GM12892 (cell line): Measurements from ENCODE around the gene SATB1.

Experiments
- DNase-seq: peaks from one replicate; pipeline ENCODE4 v3.0.0; 2011; ENCODE audit not compliant: insufficient read length
- FAIRE-seq: peaks from 2 replicates; lab custom pipeline; 2011; peaks lifted over from hg19 to GRCh38; lab: Jason Lieb, UNC
- POLR2A ChIP-seq: IDR thresholded peaks from 2 replicates; pipeline ENCODE4 v1.6.1; 2011; ENCODE audit warnings: low read depth, low read length, control low read depth
- POLR2AphosphoS5 ChIP-seq: IDR thresholded peaks from 2 replicates; pipeline ENCODE4 v1.6.1; 2011; ENCODE audit warnings: low read depth, low read length, control low read depth
- TAF1 ChIP-seq: IDR thresholded peaks from 2 replicates; pipeline ENCODE4 v1.6.1; 2011; ENCODE audit warnings: low read depth, mild to moderate bottlenecking, control low read depth, low read length, borderline replicate concordance

Gene SATB1

GRCh38 chr3:18393906-18394305 lies 31.2 kb downstream of the SATB1 start:
- DNase-seq = no peak
- FAIRE-seq = no peak
- no peak for TF ChIP-seq POLR2A
- no peak for TF ChIP-seq TAF1
- TF ChIP-seq POLR2AphosphoS5 = no peak

- FAIRE-seq (no peak), DNase-seq (no peak)
- TF ChIP-seq POLR2A = no peak
- TF ChIP-seq TAF1 = no peak
- no peak for TF ChIP-seq POLR2AphosphoS5
These were observed 35.0 kb downstream of the SATB1 start for GRCh38 chr3:18390024-18390660.

- FAIRE-seq (no peak), DNase-seq (no peak)
- TF ChIP-seq POLR2A (no peak), TAF1 (no peak), POLR2AphosphoS5 (no peak)
These were observed 35.9 kb downstream of the SATB1 start for GRCh38 chr3:18389108-18389733.

GRCh38 chr3:18386274-18386890 lies 38.8 kb downstream of the SATB1 start:
- DNase-seq (no peak), FAIRE-seq (no peak)
- TF ChIP-seq TAF1 (no peak), POLR2AphosphoS5 (no peak)

- DNase-seq = no peak
- TF ChIP-seq POLR2A (no peak), TAF1 (no peak), POLR2AphosphoS5 (no peak)
- FAIRE-seq = no peak
These were observed 39.4 kb downstream of the SATB1 start for GRCh38 chr3:18385706-18386105.

- no peak for FAIRE-seq
- no peak for TF ChIP-seq POLR2A
- no peak for TF ChIP-seq POLR2AphosphoS5
- TF ChIP-seq TAF1 = no peak
- no peak for DNase-seq
These were observed 42.3 kb downstream of the SATB1 start for GRCh38 chr3:18382760-18383369.

GRCh38 chr3:18379647-18380046 lies 45.5 kb downstream of the SATB1 start:
- TF ChIP-seq POLR2A = no peak
- no peak for TF ChIP-seq POLR2AphosphoS5
- TF ChIP-seq TAF1 = no peak
- DNase-seq = no peak
- no peak for FAIRE-seq

GRCh38 chr3:18378218-18378617 lies 46.9 kb downstream of the SATB1 start:
- no peak for TF ChIP-seq POLR2A
- FAIRE-seq (no peak), DNase-seq (no peak)

- FAIRE-seq = no peak
- TF ChIP-seq TAF1 (no peak), POLR2A (no peak), POLR2AphosphoS5 (no peak)
These were observed 48.5 kb downstream of the SATB1 start for GRCh38 chr3:18376682-18377081.

GRCh38 chr3:18372786-18373405 lies 52.2 kb downstream of the SATB1 start:
- FAIRE-seq = no peak
- TF ChIP-seq POLR2A = no peak

More at GRCh38 chr3:18376682-18377081, 48.5 kb downstream of the SATB1 start:
- DNase-seq = no peak

GRCh38 chr3:18370672-18371071 lies 54.5 kb downstream of the SATB1 start:
- DNase-seq (no peak), FAIRE-seq (no peak)
- TF ChIP-seq POLR2A (no peak), TAF1 (no peak), POLR2AphosphoS5 (no peak)

More at GRCh38 chr3:18372786-18373405, 52.2 kb downstream of the SATB1 start:
- no peak for DNase-seq
